ENCODE results near the gene ATP5F1E.
A peak's percentile ranks its signal among the peaks of the same experiment; 100 is the strongest.

ATP5F1E gene

GRCh38 chr20:59032023-59032712, at the start of gene ATP5F1E:
TSS of gene ATP5F1E (minus strand) at chr20:59032335. CDS start at chr20:59032251, 84 bp downstream.
- DNase-seq, result peak; percentile 97

GRCh38 chr20:59081036-59081435, 48.9 kb upstream of the ATP5F1E start:
- no peak for DNase-seq

GRCh38 chr20:59078231-59078630, 46.1 kb upstream of the ATP5F1E start:
- DNase-seq, result no peak

GRCh38 chr20:59077705-59078104, 45.6 kb upstream of the ATP5F1E start:
- DNase-seq, result no peak

- DNase-seq, result no peak
Measured at GRCh38 chr20:59075934-59076508, 43.9 kb upstream of the ATP5F1E start.

- DNase-seq, result no peak
Measured at GRCh38 chr20:59074456-59074855, 42.3 kb upstream of the ATP5F1E start.

- no peak for DNase-seq
Measured at GRCh38 chr20:59073582-59073981, 41.4 kb upstream of the ATP5F1E start.

- DNase-seq, result no peak
Measured at GRCh38 chr20:59071216-59071615, 39.1 kb upstream of the ATP5F1E start.

- no peak for DNase-seq
Measured at GRCh38 chr20:59069026-59069425, 36.9 kb upstream of the ATP5F1E start.

- no peak for DNase-seq
Measured at GRCh38 chr20:59068534-59068933, 36.4 kb upstream of the ATP5F1E start.

- DNase-seq, result no peak
Measured at GRCh38 chr20:59064214-59064722, 32.1 kb upstream of the ATP5F1E start.

- no peak for DNase-seq
Measured at GRCh38 chr20:59063358-59064213, 31.5 kb upstream of the ATP5F1E start.

- DNase-seq, result no peak
Measured at GRCh38 chr20:59062081-59062480, 29.9 kb upstream of the ATP5F1E start.

GRCh38 chr20:59055302-59055701, 23.2 kb upstream of the ATP5F1E start:
- peak; percentile 58 for DNase-seq

GRCh38 chr20:59051666-59052185, 19.6 kb upstream of the ATP5F1E start:
- no peak for DNase-seq

- no peak for DNase-seq
Measured at GRCh38 chr20:59050437-59050836, 18.3 kb upstream of the ATP5F1E start.

GRCh38 chr20:59048681-59049030, 16.5 kb upstream of the ATP5F1E start:
- no peak for DNase-seq

- DNase-seq, result no peak
Measured at GRCh38 chr20:59047938-59048680, 16.0 kb upstream of the ATP5F1E start.

- no peak for DNase-seq
Measured at GRCh38 chr20:59046862-59047261, 14.7 kb upstream of the ATP5F1E start.

- no peak for DNase-seq
Measured at GRCh38 chr20:59044796-59045195, 12.7 kb upstream of the ATP5F1E start.

GRCh38 chr20:59044295-59044694, 12.2 kb upstream of the ATP5F1E start:
- no peak for DNase-seq

- DNase-seq, result no peak
Measured at GRCh38 chr20:59043698-59044097, 11.6 kb upstream of the ATP5F1E start.

All from CD4-positive, alpha-beta T cell treated with Interleukin-17A for 1 hour (primary cell).